Measurements from ENCODE around the gene SLC4A1. TPM values are rescaled to one million over a fixed set of nuclear protein-coding genes. Genes with fewer than 3 reads are reported as not detected.

The SLC4A1 gene
- total and polyA plus RNA-seq, 2 of the 13 experiments (the other 11 are each of a cell fraction or from before 2014, with no cell fraction given), result not detected

GRCh38 chr17:44222112-44222869 lies 45.6 kb downstream of the SLC4A1 start (continued):
- no peak for TF ChIP-seq FOXA1 (IDR thresholded peaks at IDR 0.05)
- TF ChIP-seq FOXA1 (CRISPR knock-in tag; IDR thresholded peaks at IDR 0.05), result no peak
- TF ChIP-seq ZNF432 (CRISPR knock-in tag; IDR thresholded peaks at IDR 0.05; ENCODE audit: borderline replicate concordance), result no peak
- no peak for TF ChIP-seq REST (IDR thresholded peaks at IDR 0.05; ENCODE audit: borderline replicate concordance in 1 of 2, low read depth in 1 of 2, low read length in 2 of 2)
- TF ChIP-seq MLX (CRISPR knock-in tag; IDR thresholded peaks at IDR 0.05), result no peak
- no peak for TF ChIP-seq ZMYM2 (CRISPR knock-in tag; IDR thresholded peaks at IDR 0.05)
- TF ChIP-seq THAP11 (CRISPR knock-in tag; IDR thresholded peaks at IDR 0.05), result no peak
- TF ChIP-seq AGO2 (optimal IDR thresholded peaks at IDR 0.05; ENCODE audit: low read depth, low read length), result peak; percentile 96
- TF ChIP-seq SIX4 (CRISPR knock-in tag; IDR thresholded peaks at IDR 0.05), result no peak
- TF ChIP-seq SRY (CRISPR knock-in tag; IDR thresholded peaks at IDR 0.05), result no peak
- no peak for TF ChIP-seq CENPT (CRISPR knock-in tag; IDR thresholded peaks at IDR 0.05; ENCODE audit: low read depth)
- TF ChIP-seq PAX8 (CRISPR knock-in tag; IDR thresholded peaks at IDR 0.05; ENCODE audit: borderline replicate concordance), result no peak
- TF ChIP-seq ZSCAN20 (CRISPR knock-in tag; IDR thresholded peaks at IDR 0.05; ENCODE audit: borderline replicate concordance), result 0 out of 2 replicates have a peak, but pooled peaks have one; percentile 54
- no peak for TF ChIP-seq GTF3A (CRISPR knock-in tag; conservative IDR thresholded peaks at IDR 0.05)
- TF ChIP-seq E2F2 (CRISPR knock-in tag; IDR thresholded peaks at IDR 0.05; ENCODE audit: borderline replicate concordance), result no peak
- no peak for TF ChIP-seq MTERF4 (CRISPR knock-in tag; IDR thresholded peaks at IDR 0.05)
- no peak for TF ChIP-seq ZNF468 (CRISPR knock-in tag; IDR thresholded peaks at IDR 0.05)
- TF ChIP-seq SALL2 (CRISPR knock-in tag; IDR thresholded peaks at IDR 0.05), result peak; percentile 75; the same call in 1 of the 2 replicates
- no peak for TF ChIP-seq CBX2 (IDR thresholded peaks at IDR 0.05; ENCODE audit: low read depth, low read length)
- no peak for TF ChIP-seq CBX2 (CRISPR knock-in tag; IDR thresholded peaks at IDR 0.05; ENCODE audit: low read depth)
- TF ChIP-seq FOXC1 (CRISPR knock-in tag; IDR thresholded peaks at IDR 0.05; ENCODE audit: borderline replicate concordance), result 0 out of 2 replicates have a peak, but pooled peaks have one; percentile 32
- TF ChIP-seq PHF21A (CRISPR knock-in tag; IDR thresholded peaks at IDR 0.05), result peak; percentile 60
- TF ChIP-seq FOXA3 (CRISPR knock-in tag; IDR thresholded peaks at IDR 0.05), result no peak
- peak; percentile 75; the same call in 1 of the 2 replicates for TF ChIP-seq RFXAP (CRISPR knock-in tag; IDR thresholded peaks at IDR 0.05; ENCODE audit: borderline replicate concordance)
- TF ChIP-seq CCAR2 (optimal IDR thresholded peaks at IDR 0.05; ENCODE audit: low read depth, low read length), result no peak
